ENCODE measurements around the gene RGSL1.

GRCh38 chr1:182584746-182585145 lies 134.8 kb downstream of the RGSL1 start:
- TF ChIP-seq POLR2A (IDR thresholded peaks at IDR 0.05; ENCODE audit: low read depth, low read length) (no peak), POLR2AphosphoS5 (IDR thresholded peaks at IDR 0.05; ENCODE audit: low read depth, low read length) (no peak)

All from GM12892 (cell line).